ENCODE results near the gene TMPRSS15. TPM values are rescaled to one million over a fixed set of nuclear protein-coding genes. Genes with fewer than 3 reads are reported as not detected.

The TMPRSS15 gene
- total RNA-seq, 1 donor from 2014 or later, result not detected

- Mint-ChIP-seq H3K4me1 (no peaks in the 10 kb centered on the region), H3K9me3 (peaks cover 5% of the 10 kb centered on the region), H3K4me3 (no peak overlapping the region), H3K36me3 (ENCODE audit: low read depth) (peaks cover 3% of the 10 kb centered on the region), H3K27me3 (ENCODE audit: low read depth) (no peaks in the 10 kb centered on the region), H3K27ac (ENCODE audit: unreplicated experiment) (no peak overlapping the region)
- no peak for DNase-seq (ENCODE audit: low read depth, low spot score)
- TF ChIP-seq, protein P1, sequence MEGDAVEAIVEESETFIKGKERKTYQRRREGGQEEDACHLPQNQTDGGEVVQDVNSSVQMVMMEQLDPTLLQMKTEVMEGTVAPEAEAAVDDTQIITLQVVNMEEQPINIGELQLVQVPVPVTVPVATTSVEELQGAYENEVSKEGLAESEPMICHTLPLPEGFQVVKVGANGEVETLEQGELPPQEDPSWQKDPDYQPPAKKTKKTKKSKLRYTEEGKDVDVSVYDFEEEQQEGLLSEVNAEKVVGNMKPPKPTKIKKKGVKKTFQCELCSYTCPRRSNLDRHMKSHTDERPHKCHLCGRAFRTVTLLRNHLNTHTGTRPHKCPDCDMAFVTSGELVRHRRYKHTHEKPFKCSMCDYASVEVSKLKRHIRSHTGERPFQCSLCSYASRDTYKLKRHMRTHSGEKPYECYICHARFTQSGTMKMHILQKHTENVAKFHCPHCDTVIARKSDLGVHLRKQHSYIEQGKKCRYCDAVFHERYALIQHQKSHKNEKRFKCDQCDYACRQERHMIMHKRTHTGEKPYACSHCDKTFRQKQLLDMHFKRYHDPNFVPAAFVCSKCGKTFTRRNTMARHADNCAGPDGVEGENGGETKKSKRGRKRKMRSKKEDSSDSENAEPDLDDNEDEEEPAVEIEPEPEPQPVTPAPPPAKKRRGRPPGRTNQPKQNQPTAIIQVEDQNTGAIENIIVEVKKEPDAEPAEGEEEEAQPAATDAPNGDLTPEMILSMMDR (conservative IDR thresholded peaks at IDR 0.05), result no peak
Observed at GRCh38 chr21:18222346-18222745, 181.2 kb downstream of the TMPRSS15 start.

GRCh38 chr21:18220498-18220897, 183.1 kb downstream of the TMPRSS15 start:
- no peak for DNase-seq (ENCODE audit: low read depth, low spot score)
- TF ChIP-seq, protein P1 (conservative IDR thresholded peaks at IDR 0.05), result no peak
- Mint-ChIP-seq H3K4me3 (no peak overlapping the region), H3K27me3 (ENCODE audit: low read depth) (no peaks in the 10 kb centered on the region), H3K36me3 (ENCODE audit: low read depth) (peaks cover 3% of the 10 kb centered on the region), H3K27ac (ENCODE audit: unreplicated experiment) (no peak overlapping the region), H3K9me3 (peaks cover 8% of the 10 kb centered on the region), H3K4me1 (no peaks in the 10 kb centered on the region)

Other genes starting within 250 kb of the TMPRSS15 start
- gene CHODL, start 159.0 kb downstream of the TMPRSS15 start, total RNA-seq, result 0.96 and 0.98 TPM in 2 replicates

All from neural crest cell (in vitro differentiated cells).